ENCODE results near the gene HABP4.

- no peak for TF ChIP-seq EZH2 (IDR thresholded peaks at IDR 0.05; ENCODE audit: borderline replicate concordance, low read length)
- no peak for TF ChIP-seq CTCF (IDR thresholded peaks at IDR 0.05; ENCODE audit: low read length)
Measured at GRCh38 chr9:96483197-96483596, 33.2 kb downstream of the HABP4 start.
